Muscle of arm (tissue), 14 donors: ENCODE results near the gene CRISPLD2. TPM values are rescaled to one million over a fixed set of nuclear protein-coding genes. Genes with fewer than 3 reads are reported as not detected.

Source experiments
- DNase-seq: peaks from one replicate; pipeline ENCODE4 v3.0.0-alpha.2; 2013
- long read RNA-seq, 11 donors: transcript quantifications; one replicate each; lab custom pipeline, GENCODE V29; 2026
- polyA plus RNA-seq, 12 donors: library from polyadenylated mRNA; unstranded; fragments of 120-200 nt; gene quantifications; one replicate each; pipeline ENCODE4 v1.2.1, GENCODE V29; 2013; ENCODE audit not compliant: insufficient read length in 12 of 12

CRISPLD2 gene
- 10 to 100 TPM in 2 of 12 donors, 1 to 10 TPM in 9, not detected in 1; 4.8 to 13.1 (median 6.9) TPM for polyA plus RNA-seq
- long read RNA-seq, donor 1, partial matches to known transcripts = 5 of 6 reads
- long read RNA-seq, donor 1, other reads (novel, unspliced or antisense) = 0 of 6 reads
- long read RNA-seq, donor 2 = 0 reads
- long read RNA-seq, donor 3, partial matches to known transcripts = 0 of 1 reads
- long read RNA-seq, donor 3, other reads (novel, unspliced or antisense) = 0 of 1 reads
- long read RNA-seq, donor 4 = 0 reads
- long read RNA-seq, donor 5 = 0 reads
- long read RNA-seq, donor 6 = 0 reads
- long read RNA-seq, donor 7 = 0 reads
- long read RNA-seq, donor 8 = 0 reads
- long read RNA-seq, donor 9, full-length matches to known transcripts = 2 of 2 reads
- long read RNA-seq, donor 9, partial matches to known transcripts = 0 of 2 reads
- long read RNA-seq, donor 9, other reads (novel, unspliced or antisense) = 0 of 2 reads
- long read RNA-seq, donor 10, full-length matches to known transcripts = 1 of 1 reads
- long read RNA-seq, donor 10, partial matches to known transcripts = 0 of 1 reads
- long read RNA-seq, donor 10, other reads (novel, unspliced or antisense) = 0 of 1 reads
- long read RNA-seq, donor 11, partial matches to known transcripts = 0 of 1 reads
- long read RNA-seq, donor 11, other reads (novel, unspliced or antisense) = 0 of 1 reads

- peak; percentile 80 for DNase-seq
Measured at GRCh38 chr16:84819644-84820304, at the start of gene CRISPLD2. Gene CRISPLD2, plus strand, starts transcription at chr16:84819985. Its CDS starts 18,511 bp downstream, at chr16:84838496.

GRCh38 chr16:84773312-84773711 is 46.5 kb upstream of the CRISPLD2 start:
- no peak for DNase-seq

GRCh38 chr16:84774810-84775209 is 45.0 kb upstream of the CRISPLD2 start:
- no peak for DNase-seq

GRCh38 chr16:84775262-84775810 is 44.4 kb upstream of the CRISPLD2 start:
- no peak for DNase-seq

- no peak for DNase-seq
Measured at GRCh38 chr16:84777435-84777834, 42.4 kb upstream of the CRISPLD2 start.

- no peak for DNase-seq
Measured at GRCh38 chr16:84778720-84779119, 41.1 kb upstream of the CRISPLD2 start.

- no peak for DNase-seq
Measured at GRCh38 chr16:84780063-84780462, 39.7 kb upstream of the CRISPLD2 start.

GRCh38 chr16:84780544-84781376 is 39.0 kb upstream of the CRISPLD2 start:
- DNase-seq = no peak

- no peak for DNase-seq
Measured at GRCh38 chr16:84782846-84783245, 36.9 kb upstream of the CRISPLD2 start.

GRCh38 chr16:84785843-84786581 is 33.8 kb upstream of the CRISPLD2 start:
- DNase-seq = no peak

- DNase-seq = no peak
Measured at GRCh38 chr16:84786605-84787262, 33.1 kb upstream of the CRISPLD2 start.

GRCh38 chr16:84787263-84787622 is 32.5 kb upstream of the CRISPLD2 start:
- DNase-seq = no peak

GRCh38 chr16:84788920-84789391 is 30.8 kb upstream of the CRISPLD2 start:
- DNase-seq = peak; percentile 41

GRCh38 chr16:84789431-84789830 is 30.4 kb upstream of the CRISPLD2 start:
- DNase-seq = no peak

GRCh38 chr16:84790301-84790700 is 29.5 kb upstream of the CRISPLD2 start:
- DNase-seq = no peak

- DNase-seq = no peak
Measured at GRCh38 chr16:84791088-84791487, 28.7 kb upstream of the CRISPLD2 start.

GRCh38 chr16:84791501-84791900 is 28.3 kb upstream of the CRISPLD2 start:
- no peak for DNase-seq

GRCh38 chr16:84794186-84794585 is 25.6 kb upstream of the CRISPLD2 start:
- no peak for DNase-seq

GRCh38 chr16:84794626-84795025 is 25.2 kb upstream of the CRISPLD2 start:
- no peak for DNase-seq
